Vagina (tissue), 2 donors: ENCODE results near the gene PAK1IP1. TPM values are rescaled to one million over a fixed set of nuclear protein-coding genes. Genes with fewer than 3 reads are reported as not detected.

Source experiments
- DNase-seq, 2 donors: peaks; one replicate each; pipeline ENCODE4 v3.0.0-alpha.2; 2017; ENCODE audit errors: extremely low spot score in 2 of 2
- H3K27ac ChIP-seq: fragments of 200-600 bp; sonication (generic); one replicate; pipeline ENCODE4 v1.5.1; 2019
- H3K27me3 ChIP-seq: fragments of 200-600 bp; sonication (generic); one replicate; pipeline ENCODE4 v1.5.1; 2019
- H3K36me3 ChIP-seq, 2 donors: fragments of 200-600 bp; sonication (generic); one replicate each; pipeline ENCODE4 v1.5.1; 2017 to 2019
- H3K4me1 ChIP-seq: fragments of 200-600 bp; sonication (generic); one replicate; pipeline ENCODE4 v1.5.1; 2019
- H3K4me3 ChIP-seq, 2 donors: fragments of 200-600 bp; sonication (generic); 1 replicate in 1 of 2; 2 replicates in 1 of 2; pipeline ENCODE4 v1.5.1; 2016 to 2019
- H3K9me3 ChIP-seq: fragments of 200-600 bp; sonication (generic); one replicate; pipeline ENCODE4 v1.5.1; 2019
- CTCF ChIP-seq, 3 experiments: fragments of 450-650 bp in 2 of 3; fragments of 200-600 bp in 1 of 3; sonication (generic) in 1 of 3; IDR thresholded peaks; one replicate each; pipeline ENCODE4 v1.5.1; 2017 to 2019; ENCODE audit warnings: antibody characterized with exemption in 3 of 3, mild to moderate bottlenecking in 2 of 3, moderate library complexity in 2 of 3
- POLR2A ChIP-seq, 2 donors: fragments of 450-650 bp; IDR thresholded peaks; one replicate each; pipeline ENCODE4 v1.6.1; 2017; ENCODE audit warnings: antibody characterized with exemption in 2 of 2, mild to moderate bottlenecking in 2 of 2, moderate library complexity in 2 of 2
- POLR2AphosphoS5 ChIP-seq, 2 donors: sonication (generic); formaldehyde crosslinking; IDR thresholded peaks; one replicate each; pipeline ENCODE4 v1.9.0; 2017; ENCODE audit warnings: antibody characterized with exemption in 2 of 2, mild to moderate bottlenecking in 2 of 2, low read depth in 1 of 2; ENCODE audit not compliant: insufficient read depth in 1 of 2
- intact Hi-C: fragments of 100-400 bp; cut with DNase I; formaldehyde crosslinking; loops from one replicate; pipeline ENCODE4 v1.15.1; 2023
- total RNA-seq: library from RNA; depleted of rRNA; stranded (reverse); fragments of >200 nt; gene quantifications from one replicate; pipeline ENCODE4 v1.2.3, GENCODE V29; 2016

PAK1IP1 gene
- total RNA-seq, 1 donor from 2014 or later = 8.8 TPM

GRCh38 chr6:10721850-10722569 lies 27.2 kb downstream of the PAK1IP1 start:
- intact Hi-C loops = loop anchor here (2.0 kb wide), 1 partner anchor 25 kb away; the partner anchor contains the start of gene TMEM14B
- Histone ChIP-seq H3K27me3 (no peaks in the 10 kb centered on the region), H3K4me3 (peak overlapping the region; percentile 74 to 82), H3K4me1 (peaks cover 50% of the 10 kb centered on the region), H3K27ac (peak overlapping the region; percentile 85), H3K36me3 (peaks cover 0 to 15% of the 10 kb centered on the region in 2 donors), H3K9me3 (no peaks in the 10 kb centered on the region)
- DNase-seq = no peak
- TF ChIP-seq POLR2AphosphoS5 (IDR thresholded peaks at IDR 0.05; ENCODE audit: insufficient read depth in 1 of 2, low read depth in 1 of 2) (no peak), POLR2A (IDR thresholded peaks at IDR 0.05) (no peak), CTCF (IDR thresholded peaks at IDR 0.05) (no peak)

- Histone ChIP-seq H3K36me3 (peaks cover 0 to 15% of the 10 kb centered on the region in 2 donors), H3K9me3 (no peaks in the 10 kb centered on the region), H3K27ac (peak overlapping the region; percentile 85), H3K4me3 (peak overlapping the region; percentile 74 to 82), H3K27me3 (no peaks in the 10 kb centered on the region), H3K4me1 (peaks cover 50% of the 10 kb centered on the region)
- intact Hi-C loops = loop anchor here (2.0 kb wide), 1 partner anchor 24 kb away; the partner anchor contains the start of gene TMEM14B
- DNase-seq = no peak
- no peak for TF ChIP-seq CTCF (IDR thresholded peaks at IDR 0.05)
- TF ChIP-seq POLR2AphosphoS5 (IDR thresholded peaks at IDR 0.05; ENCODE audit: insufficient read depth in 1 of 2, low read depth in 1 of 2) = no peak
- no peak for TF ChIP-seq POLR2A (IDR thresholded peaks at IDR 0.05)
These were observed 27.7 kb downstream of the PAK1IP1 start for GRCh38 chr6:10722570-10722819.

- peaks cover 0 to 15% of the 10 kb centered on the region in 2 donors for H3K36me3 ChIP-seq
- no peaks in the 10 kb centered on the region for H3K27me3 ChIP-seq
- H3K4me1 ChIP-seq = peaks cover 50% of the 10 kb centered on the region
- peak within 1 kb of the TSS; percentile 74 to 82 for H3K4me3 ChIP-seq
- TF ChIP-seq POLR2A (IDR thresholded peaks at IDR 0.05) (peak in 1 of 2 donors; percentile 69), CTCF (IDR thresholded peaks at IDR 0.05) (no peak), POLR2AphosphoS5 (IDR thresholded peaks at IDR 0.05; ENCODE audit: insufficient read depth in 1 of 2, low read depth in 1 of 2) (peak; percentile 92 to 94)
- peak in 1 of 2 donors; percentile 98 for DNase-seq
- peak within 1 kb of the TSS; percentile 85 for H3K27ac ChIP-seq
- intact Hi-C loops = loop anchor here (2.0 kb wide), 1 partner anchor 24 kb away; the partner anchor contains the start of gene TMEM14B
- no peaks in the 10 kb centered on the region for H3K9me3 ChIP-seq
These were observed 28.2 kb downstream of the PAK1IP1 start, which contains the start of gene TMEM14C for GRCh38 chr6:10722820-10723566. TSS of gene TMEM14C (plus strand) at chr6:10723070. CDS start at chr6:10724614, 1,544 bp downstream.

- intact Hi-C loops = loop anchor here (2.0 kb wide), 1 partner anchor 23 kb away; the partner anchor contains the start of gene TMEM14B
These were observed 28.8 kb downstream of the PAK1IP1 start for GRCh38 chr6:10723567-10723881.

More at GRCh38 chr6:10723567-10723881, 28.8 kb downstream of the PAK1IP1 start:
- peak overlapping the region; percentile 74 to 82 for H3K4me3 ChIP-seq
- H3K9me3 ChIP-seq = no peaks in the 10 kb centered on the region
- TF ChIP-seq CTCF (IDR thresholded peaks at IDR 0.05) (no peak), POLR2AphosphoS5 (IDR thresholded peaks at IDR 0.05; ENCODE audit: insufficient read depth in 1 of 2, low read depth in 1 of 2) (no peak), POLR2A (IDR thresholded peaks at IDR 0.05) (no peak)
- peaks cover 0 to 20% of the 10 kb centered on the region in 2 donors for H3K36me3 ChIP-seq
- H3K4me1 ChIP-seq = peaks cover 50% of the 10 kb centered on the region
- no peak for DNase-seq
- peak overlapping the region; percentile 85 for H3K27ac ChIP-seq
- no peaks in the 10 kb centered on the region for H3K27me3 ChIP-seq
